IMR-90 (cell line): ENCODE results near the gene SYT11. TPM values are rescaled to one million over a fixed set of nuclear protein-coding genes. Genes with fewer than 3 reads are reported as not detected.

Experiments used
- ATAC-seq: fragments of 200-7000 bp; cut with Tn5 transposase; 2 replicates; pipeline ENCODE4 v1.9.1; 2020; ENCODE audit warnings: low read depth, mild to moderate bottlenecking, moderate library complexity
- BruUV-seq: library from RNA; stranded (reverse); fragments of 400-500 nt; replicated peaks from 2 replicates; lab custom pipeline; 2021; lab: Mats Ljungman, UMichigan
- CTCF ChIA-PET: fragments of 300-600 bp; formaldehyde crosslinking; extraction: SDS; loops from one replicate; lab custom pipeline; 2021; ENCODE audit warnings: antibody characterized with exemption; lab: Yijun Ruan, JAX
- POLR2A ChIA-PET: fragments of 300-600 bp; sonication (Branson Sonifier 250); formaldehyde crosslinking; loops from one replicate; lab custom pipeline; 2022; ENCODE audit warnings: antibody characterized with exemption; ENCODE audit not compliant: unreplicated experiment; lab: Charles Lee
- DNase-seq: peaks from one replicate; pipeline ENCODE4 v3.0.0; 2013
- H2AFZ ChIP-seq: replicated peaks from 2 replicates; pipeline ENCODE3; 2013; ENCODE audit warnings: low read length, mild to moderate bottlenecking; ENCODE audit not compliant: poor library complexity
- H2AK5ac ChIP-seq: 2 replicates; pipeline ENCODE4 v1.6.1; 2013; ENCODE audit warnings: low read depth, low read length, inconsistent platforms
- H2AK9ac ChIP-seq: replicated peaks from 2 replicates; pipeline ENCODE3; 2013; ENCODE audit warnings: mild to moderate bottlenecking, low read depth, low read length, moderate library complexity; ENCODE audit not compliant: poor library complexity
- H2BK120ac ChIP-seq: 2 replicates; pipeline ENCODE4 v1.6.1; 2013; ENCODE audit warnings: low read depth, low read length, inconsistent platforms
- H2BK15ac ChIP-seq: 3 replicates; pipeline ENCODE4 v1.6.1; 2013; ENCODE audit warnings: low read depth, low read length, inconsistent platforms
- H2BK20ac ChIP-seq: 2 replicates; pipeline ENCODE4 v1.6.1; 2013; ENCODE audit warnings: low read depth, mild to moderate bottlenecking, inconsistent platforms, low read length, moderate library complexity
- H2BK5ac ChIP-seq: 2 replicates; pipeline ENCODE4 v1.6.1; 2013; ENCODE audit warnings: mild to moderate bottlenecking, low read depth, low read length, inconsistent platforms; ENCODE audit not compliant: poor library complexity, severe bottlenecking
- H3K14ac ChIP-seq: replicated peaks from 2 replicates; pipeline ENCODE4 v1.6.1; 2013; ENCODE audit warnings: low read depth, low read length, inconsistent platforms
- H3K18ac ChIP-seq: 2 replicates; pipeline ENCODE4 v1.6.1; 2013; ENCODE audit warnings: low read depth, low read length, control low read depth
- H3K23ac ChIP-seq: 2 replicates; pipeline ENCODE4 v1.6.1; 2013; ENCODE audit warnings: low read depth, low read length, inconsistent platforms
- H3K27ac ChIP-seq: 2 replicates; pipeline ENCODE4 v1.5.1; 2013; ENCODE audit warnings: mild to moderate bottlenecking, control low read depth, low read length; ENCODE audit not compliant: insufficient read depth
- H3K27me3 ChIP-seq: 2 replicates; pipeline ENCODE4 v1.6.1; 2013; ENCODE audit warnings: low read length; ENCODE audit not compliant: control insufficient read depth, insufficient read depth
- H3K36me3 ChIP-seq: 2 replicates; pipeline ENCODE4 v1.6.1; 2013; ENCODE audit warnings: low read length, mixed read lengths; ENCODE audit not compliant: control insufficient read depth, insufficient read depth
- H3K4ac ChIP-seq: 2 replicates; pipeline ENCODE4 v1.6.1; 2013; ENCODE audit warnings: low read depth, low read length, inconsistent platforms
- H3K4me1 ChIP-seq: 2 replicates; pipeline ENCODE4 v1.6.1; 2013; ENCODE audit warnings: low read length, mixed read lengths; ENCODE audit not compliant: control insufficient read depth, insufficient read depth
- H3K4me2 ChIP-seq: 2 replicates; pipeline ENCODE4 v1.6.1; 2013; ENCODE audit warnings: low read depth, mild to moderate bottlenecking, control low read depth, low read length, moderate library complexity
- H3K4me3 ChIP-seq: 2 replicates; pipeline ENCODE4 v1.5.1; 2013; ENCODE audit warnings: low read depth, mild to moderate bottlenecking, control low read depth, low read length, moderate library complexity; ENCODE audit not compliant: insufficient read depth
- H3K56ac ChIP-seq: 2 replicates; pipeline ENCODE4 v1.6.1; 2013; ENCODE audit warnings: low read length, inconsistent platforms; ENCODE audit not compliant: insufficient read depth; ENCODE audit errors: extremely low read depth
- H3K79me1 ChIP-seq, 2 experiments: 2 replicates each; pipeline ENCODE4 v1.6.1; 2013; ENCODE audit warnings: low read length in 2 of 2, inconsistent platforms in 1 of 2, low read depth in 1 of 2
- H3K9ac ChIP-seq: 2 replicates; pipeline ENCODE4 v1.6.1; 2013; ENCODE audit warnings: low read depth, low read length, control low read depth
- H3K9me1 ChIP-seq: 2 replicates; pipeline ENCODE4 v1.6.1; 2013; ENCODE audit warnings: low read length, inconsistent platforms; ENCODE audit not compliant: insufficient read depth
- H3K9me3 ChIP-seq: 2 replicates; pipeline ENCODE4 v1.6.1; 2013; ENCODE audit warnings: low read length; ENCODE audit not compliant: control insufficient read depth, insufficient read depth
- H4K20me1 ChIP-seq: 2 replicates; pipeline ENCODE4 v1.6.1; 2013; ENCODE audit warnings: low read length, inconsistent platforms; ENCODE audit not compliant: insufficient read depth
- H4K5ac ChIP-seq: 2 replicates; pipeline ENCODE4 v1.6.1; 2013; ENCODE audit warnings: mild to moderate bottlenecking, low read depth, low read length, control low read depth
- H4K8ac ChIP-seq, 2 experiments: 2 replicates each; pipeline ENCODE4 v1.6.1; 2013; ENCODE audit warnings: low read depth in 2 of 2, low read length in 2 of 2, control low read depth in 1 of 2, inconsistent platforms in 1 of 2
- H4K91ac ChIP-seq: 2 replicates; pipeline ENCODE4 v1.6.1; 2013; ENCODE audit warnings: low read depth, low read length, inconsistent platforms; ENCODE audit not compliant: insufficient read depth
- BHLHE40 ChIP-seq: fragments of 150-350 bp; IDR thresholded peaks from 2 replicates; pipeline ENCODE4 v1.6.1; 2016; ENCODE audit warnings: mild to moderate bottlenecking, low read depth, low read length
- CHD1 ChIP-seq: IDR thresholded peaks from 2 replicates; pipeline ENCODE4 v1.6.1; 2012; ENCODE audit warnings: low read depth, low read length, improper control_type of control experiment
- CTCF ChIP-seq: conservative IDR thresholded peaks from 2 replicates; pipeline ENCODE4 v1.5.1; 2012; ENCODE audit warnings: mild to moderate bottlenecking, low read depth, low read length, improper control_type of control experiment
- FOS ChIP-seq: fragments of 150-350 bp; IDR thresholded peaks from 2 replicates; pipeline ENCODE4 v1.6.1; 2016; ENCODE audit warnings: low read depth, low read length
- MAFK ChIP-seq: IDR thresholded peaks from 2 replicates; pipeline ENCODE4 v1.6.1; 2012; ENCODE audit warnings: low read depth, low read length, improper control_type of control experiment
- MAZ ChIP-seq: IDR thresholded peaks from 2 replicates; pipeline ENCODE4 v1.6.1; 2012; ENCODE audit warnings: low read depth, mild to moderate bottlenecking, low read length, improper control_type of control experiment, moderate library complexity, borderline replicate concordance
- MXI1 ChIP-seq: IDR thresholded peaks from 2 replicates; pipeline ENCODE4 v1.6.1; 2012; ENCODE audit warnings: low read depth, mild to moderate bottlenecking, low read length, moderate library complexity, borderline replicate concordance
- NFE2L2 ChIP-seq: fragments of 150-350 bp; IDR thresholded peaks from 2 replicates; pipeline ENCODE4 v1.6.1; 2016; ENCODE audit warnings: low read depth, mild to moderate bottlenecking, low read length
- POLR2A ChIP-seq: IDR thresholded peaks from 2 replicates; pipeline ENCODE4 v1.6.1; 2012; ENCODE audit warnings: mild to moderate bottlenecking, low read depth, low read length
- RAD21 ChIP-seq: IDR thresholded peaks from 2 replicates; pipeline ENCODE4 v1.6.1; 2012; ENCODE audit warnings: low read length, improper control_type of control experiment
- RCOR1 ChIP-seq: IDR thresholded peaks from 2 replicates; pipeline ENCODE4 v1.6.1; 2012; ENCODE audit warnings: mild to moderate bottlenecking, low read length, improper control_type of control experiment; ENCODE audit not compliant: insufficient replicate concordance
- RFX5 ChIP-seq: IDR thresholded peaks from 2 replicates; pipeline ENCODE4 v1.8.0; 2012; ENCODE audit warnings: low read depth, mild to moderate bottlenecking, low read length, moderate library complexity
- USF2 ChIP-seq: fragments of 150-350 bp; IDR thresholded peaks from 2 replicates; pipeline ENCODE4 v1.6.1; 2017; ENCODE audit warnings: mild to moderate bottlenecking, antibody characterized with exemption, low read length, low read depth
- WGBS, 2 experiments: methylation state at CpG; one replicate each; pipeline versions ENCODE4 v1.1.5 to v1.1.7; 2013; ENCODE audit warnings: missing lambda C conversion rate in 2 of 2; ENCODE audit not compliant: insufficient read length in 1 of 2; ENCODE audit errors: extremely low coverage in 2 of 2; 5-methylcytosine and 5-hydroxymethylcytosine counted together
- dilution Hi-C: fragments of 300-500 bp; cut with HindIII; formaldehyde crosslinking; loops from one replicate; pipeline ENCODE4 v1.14.3; 2018; ENCODE audit warnings: low sequenced_read_pairs; ENCODE audit not compliant: unreplicated experiment
- in situ Hi-C: fragments of 300-500 bp; cut with MboI; formaldehyde crosslinking; loops from 3 replicates; pipeline ENCODE4 v1.14.3; 2019; ENCODE audit warnings: low sequenced_read_pairs, inconsistent platforms, mixed read lengths
- intact Hi-C: fragments of 100-400 bp; cut with micrococcal nuclease; formaldehyde crosslinking; loops from 2 replicates; pipeline ENCODE4 v1.10.0; 2022
- polyA plus RNA-seq, 3 experiments: library from polyadenylated mRNA; depleted of rRNA; stranded (reverse); fragments of >200 nt; gene quantifications; 2 replicates each; pipeline ENCODE4 v1.2.3, GENCODE V29; 2012; ENCODE audit warnings: low replicate concordance in 1 of 3
- total RNA-seq: library from RNA; depleted of rRNA; stranded (reverse); fragments of >200 nt; gene quantifications from 2 replicates; pipeline ENCODE4 v1.2.3, GENCODE V29; 2012

Gene SYT11
- total and polyA plus RNA-seq, 2 of the 4 experiments (the other 2 are of a cell fraction), result 22.9 to 43.7 TPM

- Histone ChIP-seq H3K4me2 (peak within 1 kb of the TSS; percentile 98), H2AFZ (peak within 1 kb of the TSS; percentile 72), H3K18ac (peak within 1 kb of the TSS; percentile 54), H2BK120ac (peak within 1 kb of the TSS; percentile 51), H3K9ac (peak within 1 kb of the TSS; percentile 94), H2AK9ac (peak within 1 kb of the TSS; percentile 97), H3K79me1 (peaks cover 0 to 43% of the 10 kb centered on the region in 2 experiments; a peak in 3 of 4 replicates), H2AK5ac (peak within 1 kb of the TSS; percentile 98), H3K27me3 (no peaks in the 10 kb centered on the region), H3K4me3 (peak within 1 kb of the TSS; percentile 78), H3K9me1 (0 out of 2 replicates have a peak, but pooled peaks cover 2% of the 10 kb centered on the region), H3K14ac (peak within 1 kb of the TSS; percentile 96), H3K9me3 (no peaks in the 10 kb centered on the region), H3K4ac (peak within 1 kb of the TSS; percentile 97), H4K91ac (peak within 1 kb of the TSS; percentile 85), H3K27ac (peak within 1 kb of the TSS; percentile 93), H2BK15ac (peak within 1 kb of the TSS; percentile 10; the same call in 1 of the 3 replicates), H2BK5ac (peak within 1 kb of the TSS; percentile 86), H4K8ac (peak within 1 kb of the TSS; percentile 91 to 97), H3K4me1 (peaks cover 7% of the 10 kb centered on the region), H4K20me1 (peaks cover 37% of the 10 kb centered on the region), H3K23ac (peak within 1 kb of the TSS; percentile 91), H4K5ac (peak within 1 kb of the TSS; percentile 84), H2BK20ac (no peak within 1 kb of the TSS), H3K56ac (peak within 1 kb of the TSS; percentile 90), H3K36me3 (peaks cover 26% of the 10 kb centered on the region)
- WGBS, 2 experiments, result 1% methylated on average over 22 of the region's 50 CpGs; no CpG with 5 or more reads in 1 of the 2 experiments
- DNase-seq, result peak; percentile 99
- dilution Hi-C loops, result no loop called here
- BruUV-seq, result no TSS peak
- ChIA-PET CTCF (interaction anchor here (1.6 kb wide), 1 partner anchor 55 kb away, joined by 6 read pairs; no protein-coding TSS in a partner anchor), POLR2A (interaction anchor here (0.6 to 1.1 kb wide), 2 partner anchors 44 to 83 kb away, joined by 3 to 15 read pairs; partner anchors contain the start of gene ARHGEF2)
- peak; percentile 90 for ATAC-seq
- in situ Hi-C loops, result no loop called here
- intact Hi-C loops, result no loop called here
- TF ChIP-seq MAFK, result 0 out of 2 replicates have a peak, but pooled peaks have one; percentile 13
- no peak; the same call in 1 of the 2 replicates for TF ChIP-seq MAZ
- no peak; the same call in 1 of the 2 replicates for TF ChIP-seq RAD21
- TF ChIP-seq POLR2A, result peak; percentile 98
- 0 out of 2 replicates have a peak, but pooled peaks have one; percentile 11 for TF ChIP-seq CTCF
- no peak for TF ChIP-seq RCOR1
- peak; percentile 69; the same call in 1 of the 2 replicates for TF ChIP-seq MXI1
- TF ChIP-seq BHLHE40, result no peak
- TF ChIP-seq CHD1, result peak; percentile 85
- no peak for TF ChIP-seq USF2
- TF ChIP-seq RFX5, result no peak
- TF ChIP-seq FOS, result no peak
- no peak for TF ChIP-seq NFE2L2
Measured at GRCh38 chr1:155934097-155934935, 74.9 kb downstream of the SYT11 start, which contains the start of gene KHDC4. Gene KHDC4, minus strand, starts transcription at chr1:155934413. Its CDS starts 40 bp downstream, at chr1:155934373.
